Liver (tissue), 9 donors: ENCODE results near the gene PDE4D. TPM values are rescaled to one million over a fixed set of nuclear protein-coding genes. Genes with fewer than 3 reads are reported as not detected.

Source experiments
- DNase-seq: peaks from one replicate; pipeline ENCODE4 v3.0.0-alpha.2; 2017; ENCODE audit warnings: low spot score
- H3K27ac ChIP-seq, 2 donors: one replicate each; pipeline ENCODE4 v1.7.0; 2013; ENCODE audit warnings: inconsistent platforms in 2 of 2, low read length in 2 of 2, control low read depth in 1 of 2, low read depth in 1 of 2, mild to moderate bottlenecking in 1 of 2
- H3K27me3 ChIP-seq, 4 donors: one replicate each; pipeline versions ENCODE4 v1.6.1 to v1.7.0; 2013; ENCODE audit warnings: low read length in 3 of 4, inconsistent platforms in 1 of 4, mild to moderate bottlenecking in 1 of 4, moderate library complexity in 1 of 4; ENCODE audit not compliant: control insufficient read depth in 4 of 4, insufficient read depth in 4 of 4
- H3K36me3 ChIP-seq, 4 donors: one replicate each; pipeline versions ENCODE4 v1.6.1 to v1.7.0; 2013; ENCODE audit warnings: low read length in 3 of 4, mild to moderate bottlenecking in 3 of 4, low read depth in 1 of 4, moderate library complexity in 1 of 4; ENCODE audit not compliant: control insufficient read depth in 4 of 4, insufficient read depth in 3 of 4
- H3K4me1 ChIP-seq, 4 donors: one replicate each; pipeline versions ENCODE4 v1.6.1 to v1.7.0; 2013; ENCODE audit warnings: low read length in 3 of 4, mild to moderate bottlenecking in 3 of 4, moderate library complexity in 1 of 4; ENCODE audit not compliant: control insufficient read depth in 4 of 4, insufficient read depth in 4 of 4
- H3K4me3 ChIP-seq, 3 donors: one replicate each; pipeline versions ENCODE4 v1.6.1 to v1.7.0; 2013; ENCODE audit warnings: low read length in 3 of 3, control low read depth in 1 of 3, low read depth in 1 of 3, mild to moderate bottlenecking in 1 of 3
- H3K9ac ChIP-seq, 2 donors: one replicate each; pipeline ENCODE4 v1.7.0; 2013; ENCODE audit warnings: low read length in 2 of 2, mild to moderate bottlenecking in 2 of 2, moderate library complexity in 2 of 2, control low read depth in 1 of 2, low read depth in 1 of 2
- H3K9me3 ChIP-seq, 4 donors: one replicate each; pipeline versions ENCODE4 v1.6.1 to v1.7.0; 2013; ENCODE audit warnings: low read length in 3 of 4; ENCODE audit not compliant: control insufficient read depth in 4 of 4
- FOXA1 ChIP-seq: IDR thresholded peaks from 2 replicates; pipeline ENCODE4 v1.6.1; 2016; ENCODE audit warnings: antibody characterized with exemption
- FOXA2 ChIP-seq: IDR thresholded peaks from 2 replicates; pipeline ENCODE4 v1.6.1; 2016; ENCODE audit warnings: antibody characterized with exemption
- GABPA ChIP-seq, 2 donors: IDR thresholded peaks in 1 of 2; conservative IDR thresholded peaks in 1 of 2; 2 replicates each; pipeline ENCODE4 v1.6.1; 2016; ENCODE audit warnings: antibody characterized with exemption in 2 of 2, mild to moderate bottlenecking in 1 of 2, moderate library complexity in 1 of 2
- HNF4A ChIP-seq, 2 donors: conservative IDR thresholded peaks; 2 replicates each; pipeline ENCODE4 v1.6.1; 2016; ENCODE audit warnings: antibody characterized with exemption in 2 of 2, mild to moderate bottlenecking in 2 of 2
- HNF4G ChIP-seq: IDR thresholded peaks from 2 replicates; pipeline ENCODE4 v1.6.1; 2016; ENCODE audit warnings: antibody characterized with exemption
- JUND ChIP-seq, 2 donors: IDR thresholded peaks; 2 replicates each; pipeline ENCODE4 v1.6.1; 2016; ENCODE audit warnings: antibody characterized with exemption in 2 of 2
- NR2F2 ChIP-seq: IDR thresholded peaks from 2 replicates; pipeline ENCODE4 v1.6.1; 2016; ENCODE audit warnings: antibody characterized with exemption
- RAD21 ChIP-seq, 2 donors: IDR thresholded peaks; 2 replicates each; pipeline ENCODE4 v1.6.1; 2016; ENCODE audit warnings: antibody characterized with exemption in 2 of 2, mild to moderate bottlenecking in 2 of 2
- RXRA ChIP-seq, 2 donors: IDR thresholded peaks; 2 replicates each; pipeline ENCODE4 v1.6.1; 2017 to 2018; ENCODE audit warnings: antibody characterized with exemption in 2 of 2, mild to moderate bottlenecking in 1 of 2
- TAF1 ChIP-seq: conservative IDR thresholded peaks from 2 replicates; pipeline ENCODE4 v1.6.1; 2016; ENCODE audit warnings: antibody characterized with exemption, mild to moderate bottlenecking
- WGBS: extraction: QIAGEN DNeasy Blood & Tissue Kit; methylation state at CpG from one replicate; pipeline ENCODE4 v1.1.7; 2013; 5-methylcytosine and 5-hydroxymethylcytosine counted together
- polyA plus RNA-seq, 2 donors: library from polyadenylated mRNA; stranded (reverse) in 1 of 2; unstranded in 1 of 2; fragments of 200-250 nt in 1 of 2; fragments of >200 nt in 1 of 2; fragmentation: Nextera tagmentation in 1 of 2; extraction: Ambion mirVana in 1 of 2; gene quantifications; one replicate each; pipeline versions ENCODE4 v1.2.1 to v1.2.3, GENCODE V29; 2013 to 2015
- total RNA-seq, 2 donors: library from RNA; depleted of rRNA; stranded (reverse); fragments of >200 nt; gene quantifications; one replicate each; pipeline ENCODE4 v1.2.3, GENCODE V29; 2014
- TF ChIP-seq, protein P1 (sequence below): fragments of 150-350 bp; IDR thresholded peaks from 2 replicates; pipeline ENCODE4 v1.5.1; 2017; ENCODE audit warnings: improper control_type of control experiment, low read depth, low read length; ENCODE audit not compliant: missing input control
- TF ChIP-seq, protein P2 (sequence below): IDR thresholded peaks from 2 replicates; pipeline ENCODE4 v1.6.1; 2016; ENCODE audit warnings: antibody characterized with exemption, mild to moderate bottlenecking
- TF ChIP-seq, protein P3 (sequence below): IDR thresholded peaks from 2 replicates; pipeline ENCODE4 v1.6.1; 2016; ENCODE audit warnings: antibody characterized with exemption
- TF ChIP-seq, protein P4 (sequence below): IDR thresholded peaks from 2 replicates; pipeline ENCODE4 v1.6.1; 2016; ENCODE audit warnings: antibody characterized with exemption
- TF ChIP-seq, protein P5 (sequence below): IDR thresholded peaks from 2 replicates; pipeline ENCODE4 v1.6.1; 2016; ENCODE audit warnings: antibody characterized with exemption
- donor health status: healthy.
- donor health status: healthy.
- donor health status: healthy.
- donor health status: healthy.
- donor health status: healthy.

Gene PDE4D
- total and polyA plus RNA-seq, 4 donors: 0.67 to 11.9 (median 6.5) TPM

DNA sequence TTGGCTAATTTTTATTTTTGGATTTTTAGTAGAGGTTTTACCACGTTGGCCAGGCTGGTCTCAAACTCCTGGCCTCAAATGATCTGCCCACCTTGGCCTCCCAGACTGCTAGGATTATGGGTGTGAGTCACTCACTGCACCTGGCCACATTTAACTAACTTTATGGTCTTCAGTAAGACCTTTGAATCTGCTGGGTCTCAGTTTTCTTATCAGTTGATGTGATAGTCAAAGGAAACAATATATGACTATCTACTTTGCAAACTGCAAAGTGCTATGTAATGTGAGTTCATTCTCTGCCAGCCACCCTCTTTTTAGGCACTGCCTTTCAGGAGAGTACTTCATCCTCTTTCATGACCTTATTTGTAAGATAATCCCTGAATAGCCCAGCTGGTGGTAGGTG is 474.7 kb downstream of the PDE4D start (continued):
- TF ChIP-seq, protein P1, sequence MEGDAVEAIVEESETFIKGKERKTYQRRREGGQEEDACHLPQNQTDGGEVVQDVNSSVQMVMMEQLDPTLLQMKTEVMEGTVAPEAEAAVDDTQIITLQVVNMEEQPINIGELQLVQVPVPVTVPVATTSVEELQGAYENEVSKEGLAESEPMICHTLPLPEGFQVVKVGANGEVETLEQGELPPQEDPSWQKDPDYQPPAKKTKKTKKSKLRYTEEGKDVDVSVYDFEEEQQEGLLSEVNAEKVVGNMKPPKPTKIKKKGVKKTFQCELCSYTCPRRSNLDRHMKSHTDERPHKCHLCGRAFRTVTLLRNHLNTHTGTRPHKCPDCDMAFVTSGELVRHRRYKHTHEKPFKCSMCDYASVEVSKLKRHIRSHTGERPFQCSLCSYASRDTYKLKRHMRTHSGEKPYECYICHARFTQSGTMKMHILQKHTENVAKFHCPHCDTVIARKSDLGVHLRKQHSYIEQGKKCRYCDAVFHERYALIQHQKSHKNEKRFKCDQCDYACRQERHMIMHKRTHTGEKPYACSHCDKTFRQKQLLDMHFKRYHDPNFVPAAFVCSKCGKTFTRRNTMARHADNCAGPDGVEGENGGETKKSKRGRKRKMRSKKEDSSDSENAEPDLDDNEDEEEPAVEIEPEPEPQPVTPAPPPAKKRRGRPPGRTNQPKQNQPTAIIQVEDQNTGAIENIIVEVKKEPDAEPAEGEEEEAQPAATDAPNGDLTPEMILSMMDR: no peak
- TF ChIP-seq FOXA1: no peak

DNA sequence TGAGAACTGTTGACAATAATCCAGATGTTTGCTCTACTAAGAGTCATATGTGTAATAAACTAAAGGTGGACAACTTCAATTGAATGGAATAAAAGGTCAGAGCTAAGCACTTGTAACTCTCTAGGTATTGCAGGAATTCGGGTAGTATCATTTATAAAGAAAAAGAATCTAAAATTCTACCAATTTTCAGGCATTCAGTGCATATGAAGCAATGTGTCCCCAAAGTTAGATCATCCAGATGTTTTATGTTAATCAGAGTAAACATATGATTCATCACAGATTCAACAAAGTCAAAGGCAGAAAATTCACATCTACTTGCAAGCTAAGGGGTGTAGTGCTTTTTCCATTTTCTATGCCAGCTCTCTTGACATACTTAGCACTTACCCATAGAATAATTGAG is 477.1 kb downstream of the PDE4D start:
- no peaks in the 10 kb centered on the region for H3K9me3 ChIP-seq
- H3K4me3 ChIP-seq: no peak overlapping the region
- 87% methylated on average over 1 of the region's 1 CpG for WGBS
- DNase-seq: no peak
- peaks cover 0 to 8% (median 4%) of the 10 kb centered on the region in 4 donors for H3K4me1 ChIP-seq
- H3K27ac ChIP-seq: no peak overlapping the region
- no peaks in the 10 kb centered on the region for H3K27me3 ChIP-seq
- H3K9ac ChIP-seq: no peak overlapping the region
- H3K36me3 ChIP-seq: no peaks in the 10 kb centered on the region
- TF ChIP-seq, protein P2, sequence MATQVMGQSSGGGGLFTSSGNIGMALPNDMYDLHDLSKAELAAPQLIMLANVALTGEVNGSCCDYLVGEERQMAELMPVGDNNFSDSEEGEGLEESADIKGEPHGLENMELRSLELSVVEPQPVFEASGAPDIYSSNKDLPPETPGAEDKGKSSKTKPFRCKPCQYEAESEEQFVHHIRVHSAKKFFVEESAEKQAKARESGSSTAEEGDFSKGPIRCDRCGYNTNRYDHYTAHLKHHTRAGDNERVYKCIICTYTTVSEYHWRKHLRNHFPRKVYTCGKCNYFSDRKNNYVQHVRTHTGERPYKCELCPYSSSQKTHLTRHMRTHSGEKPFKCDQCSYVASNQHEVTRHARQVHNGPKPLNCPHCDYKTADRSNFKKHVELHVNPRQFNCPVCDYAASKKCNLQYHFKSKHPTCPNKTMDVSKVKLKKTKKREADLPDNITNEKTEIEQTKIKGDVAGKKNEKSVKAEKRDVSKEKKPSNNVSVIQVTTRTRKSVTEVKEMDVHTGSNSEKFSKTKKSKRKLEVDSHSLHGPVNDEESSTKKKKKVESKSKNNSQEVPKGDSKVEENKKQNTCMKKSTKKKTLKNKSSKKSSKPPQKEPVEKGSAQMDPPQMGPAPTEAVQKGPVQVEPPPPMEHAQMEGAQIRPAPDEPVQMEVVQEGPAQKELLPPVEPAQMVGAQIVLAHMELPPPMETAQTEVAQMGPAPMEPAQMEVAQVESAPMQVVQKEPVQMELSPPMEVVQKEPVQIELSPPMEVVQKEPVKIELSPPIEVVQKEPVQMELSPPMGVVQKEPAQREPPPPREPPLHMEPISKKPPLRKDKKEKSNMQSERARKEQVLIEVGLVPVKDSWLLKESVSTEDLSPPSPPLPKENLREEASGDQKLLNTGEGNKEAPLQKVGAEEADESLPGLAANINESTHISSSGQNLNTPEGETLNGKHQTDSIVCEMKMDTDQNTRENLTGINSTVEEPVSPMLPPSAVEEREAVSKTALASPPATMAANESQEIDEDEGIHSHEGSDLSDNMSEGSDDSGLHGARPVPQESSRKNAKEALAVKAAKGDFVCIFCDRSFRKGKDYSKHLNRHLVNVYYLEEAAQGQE: no peak
- TF ChIP-seq, protein P3, sequence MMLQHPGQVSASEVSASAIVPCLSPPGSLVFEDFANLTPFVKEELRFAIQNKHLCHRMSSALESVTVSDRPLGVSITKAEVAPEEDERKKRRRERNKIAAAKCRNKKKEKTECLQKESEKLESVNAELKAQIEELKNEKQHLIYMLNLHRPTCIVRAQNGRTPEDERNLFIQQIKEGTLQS: peak; percentile 56
- TF ChIP-seq NR2F2: no peak
- TF ChIP-seq RAD21 (IDR thresholded peaks at IDR 0.05): no peak
- TF ChIP-seq FOXA2: peak; percentile 38
- no peak for TF ChIP-seq GABPA (IDR thresholded peaks at IDR 0.05 in 1 of 2, conservative IDR thresholded peaks at IDR 0.05 in 1 of 2)
- TF ChIP-seq RXRA (IDR thresholded peaks at IDR 0.05): peak in 1 of 2 donors; percentile 10
- TF ChIP-seq, protein P4, sequence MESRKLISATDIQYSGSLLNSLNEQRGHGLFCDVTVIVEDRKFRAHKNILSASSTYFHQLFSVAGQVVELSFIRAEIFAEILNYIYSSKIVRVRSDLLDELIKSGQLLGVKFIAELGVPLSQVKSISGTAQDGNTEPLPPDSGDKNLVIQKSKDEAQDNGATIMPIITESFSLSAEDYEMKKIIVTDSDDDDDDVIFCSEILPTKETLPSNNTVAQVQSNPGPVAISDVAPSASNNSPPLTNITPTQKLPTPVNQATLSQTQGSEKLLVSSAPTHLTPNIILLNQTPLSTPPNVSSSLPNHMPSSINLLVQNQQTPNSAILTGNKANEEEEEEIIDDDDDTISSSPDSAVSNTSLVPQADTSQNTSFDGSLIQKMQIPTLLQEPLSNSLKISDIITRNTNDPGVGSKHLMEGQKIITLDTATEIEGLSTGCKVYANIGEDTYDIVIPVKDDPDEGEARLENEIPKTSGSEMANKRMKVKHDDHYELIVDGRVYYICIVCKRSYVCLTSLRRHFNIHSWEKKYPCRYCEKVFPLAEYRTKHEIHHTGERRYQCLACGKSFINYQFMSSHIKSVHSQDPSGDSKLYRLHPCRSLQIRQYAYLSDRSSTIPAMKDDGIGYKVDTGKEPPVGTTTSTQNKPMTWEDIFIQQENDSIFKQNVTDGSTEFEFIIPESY: no peak
- TF ChIP-seq HNF4G: no peak
- TF ChIP-seq JUND (IDR thresholded peaks at IDR 0.05): peak; percentile 56 to 73
- TF ChIP-seq HNF4A (conservative IDR thresholded peaks at IDR 0.05): no peak
- TF ChIP-seq FOXA1: no peak
- TF ChIP-seq TAF1: no peak
- TF ChIP-seq, protein P5, sequence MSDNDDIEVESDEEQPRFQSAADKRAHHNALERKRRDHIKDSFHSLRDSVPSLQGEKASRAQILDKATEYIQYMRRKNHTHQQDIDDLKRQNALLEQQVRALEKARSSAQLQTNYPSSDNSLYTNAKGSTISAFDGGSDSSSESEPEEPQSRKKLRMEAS: no peak
